Mesodermal cell (in vitro differentiated cells): ENCODE measurements around the gene CASP7.

Source experiments
- H3K27ac ChIP-seq: 2 replicates; pipeline ENCODE4 v1.7.0; 2013; ENCODE audit warnings: mild to moderate bottlenecking, low read depth, low read length, moderate library complexity; ENCODE audit not compliant: severe bottlenecking
- H3K36me3 ChIP-seq: 2 replicates; pipeline ENCODE4 v1.7.1; 2013; ENCODE audit warnings: mild to moderate bottlenecking, low read length, moderate library complexity; ENCODE audit not compliant: control insufficient read depth, insufficient read depth
- H3K4me1 ChIP-seq: one replicate; pipeline ENCODE4 v1.7.1; 2013; ENCODE audit warnings: mild to moderate bottlenecking, low read length; ENCODE audit not compliant: insufficient read depth, control insufficient read depth, poor library complexity, severe bottlenecking
- H3K4me3 ChIP-seq: 2 replicates; pipeline ENCODE4 v1.7.0; 2013; ENCODE audit warnings: low read length, control low read depth, mild to moderate bottlenecking; ENCODE audit not compliant: insufficient read depth, poor library complexity, severe bottlenecking; ENCODE audit errors: extremely low read depth
- H3K9me3 ChIP-seq: 2 replicates; pipeline ENCODE4 v1.7.1; 2013; ENCODE audit warnings: mild to moderate bottlenecking, low read length, moderate library complexity; ENCODE audit not compliant: control insufficient read depth
- WGBS, 2 experiments: methylation state at CpG; one replicate each; pipeline ENCODE4 v1.1.5; 2013; ENCODE audit warnings: missing lambda C conversion rate in 2 of 2; ENCODE audit not compliant: insufficient coverage in 2 of 2; 5-methylcytosine and 5-hydroxymethylcytosine counted together

CASP7 gene

GRCh38 chr10:113712024-113712423, 32.3 kb downstream of the CASP7 start:
- H3K9me3 ChIP-seq, result no peaks in the 10 kb centered on the region
- peaks cover 42% of the 10 kb centered on the region for H3K4me1 ChIP-seq
- no peak overlapping the region for H3K4me3 ChIP-seq
- no peak overlapping the region for H3K27ac ChIP-seq
- WGBS, 2 experiments, result 76 to 86% methylated on average over 2 of the region's 3 CpGs
- H3K36me3 ChIP-seq, result peaks cover 2% of the 10 kb centered on the region

- H3K9me3 ChIP-seq, result no peaks in the 10 kb centered on the region
- H3K36me3 ChIP-seq, result peaks cover 4% of the 10 kb centered on the region
- 75 to 77% methylated on average over 3 to 6 of the region's 8 CpGs for WGBS, 2 experiments
- no peak overlapping the region for H3K27ac ChIP-seq
- H3K4me3 ChIP-seq, result no peak overlapping the region
- H3K4me1 ChIP-seq, result peaks cover 39% of the 10 kb centered on the region
Observed at GRCh38 chr10:113712755-113713639, 33.3 kb downstream of the CASP7 start.

- H3K4me1 ChIP-seq, result peaks cover 33% of the 10 kb centered on the region
- no peak overlapping the region for H3K27ac ChIP-seq
- WGBS, 2 experiments, result 86% methylated on average over 1 of the region's 2 CpGs; no CpG with 5 or more reads in 1 of the 2 experiments
- H3K9me3 ChIP-seq, result no peaks in the 10 kb centered on the region
- H3K4me3 ChIP-seq, result no peak overlapping the region
- H3K36me3 ChIP-seq, result peaks cover 4% of the 10 kb centered on the region
Observed at GRCh38 chr10:113713640-113713982, 33.9 kb downstream of the CASP7 start.

GRCh38 chr10:113716109-113716910, 36.6 kb downstream of the CASP7 start:
- H3K36me3 ChIP-seq, result peaks cover 16% of the 10 kb centered on the region
- H3K9me3 ChIP-seq, result no peaks in the 10 kb centered on the region
- no peak overlapping the region for H3K4me3 ChIP-seq
- 83 to 90% methylated on average over 1 of the region's 2 CpGs for WGBS, 2 experiments
- peaks cover 8% of the 10 kb centered on the region for H3K4me1 ChIP-seq
- no peak overlapping the region for H3K27ac ChIP-seq

- Histone ChIP-seq H3K9me3 (no peaks in the 10 kb centered on the region), H3K27ac (no peak overlapping the region), H3K36me3 (peaks cover 32% of the 10 kb centered on the region), H3K4me3 (no peak overlapping the region), H3K4me1 (no peaks in the 10 kb centered on the region)
- 89 to 96% methylated on average over 12 to 17 of the region's 21 CpGs for WGBS, 2 experiments
Observed at GRCh38 chr10:113718969-113719822, 39.5 kb downstream of the CASP7 start.

- WGBS, 2 experiments, result 94 to 100% methylated on average over 1 to 5 of the region's 8 CpGs
- peaks cover 38% of the 10 kb centered on the region for H3K36me3 ChIP-seq
- H3K27ac ChIP-seq, result no peak overlapping the region
- H3K9me3 ChIP-seq, result no peaks in the 10 kb centered on the region
- H3K4me3 ChIP-seq, result no peak overlapping the region
- no peaks in the 10 kb centered on the region for H3K4me1 ChIP-seq
Observed at GRCh38 chr10:113720386-113720785, 40.7 kb downstream of the CASP7 start.

- H3K4me1 ChIP-seq, result no peaks in the 10 kb centered on the region
- H3K9me3 ChIP-seq, result no peaks in the 10 kb centered on the region
- H3K4me3 ChIP-seq, result no peak overlapping the region
- 93 to 97% methylated on average over 7 to 8 of the region's 9 CpGs for WGBS, 2 experiments
- peaks cover 22% of the 10 kb centered on the region for H3K36me3 ChIP-seq
- no peak overlapping the region for H3K27ac ChIP-seq
Observed at GRCh38 chr10:113732160-113732881, 52.6 kb downstream of the CASP7 start.

- no peak overlapping the region for H3K4me3 ChIP-seq
- no peaks in the 10 kb centered on the region for H3K4me1 ChIP-seq
- peaks cover 21% of the 10 kb centered on the region for H3K36me3 ChIP-seq
- 79 to 83% methylated on average over 1 to 4 of the region's 4 CpGs for WGBS, 2 experiments
- no peak overlapping the region for H3K27ac ChIP-seq
- H3K9me3 ChIP-seq, result no peaks in the 10 kb centered on the region
Observed at GRCh38 chr10:113732966-113733365, 53.3 kb downstream of the CASP7 start.

- H3K27ac ChIP-seq, result no peak overlapping the region
- WGBS, 2 experiments, result 100% methylated on average over 1 to 2 of the region's 4 CpGs
- peaks cover 17% of the 10 kb centered on the region for H3K36me3 ChIP-seq
- no peaks in the 10 kb centered on the region for H3K4me1 ChIP-seq
- H3K4me3 ChIP-seq, result no peak overlapping the region
- no peaks in the 10 kb centered on the region for H3K9me3 ChIP-seq
Observed at GRCh38 chr10:113733635-113734034, 53.9 kb downstream of the CASP7 start.

- no peaks in the 10 kb centered on the region for H3K36me3 ChIP-seq
- H3K4me1 ChIP-seq, result no peaks in the 10 kb centered on the region
- H3K4me3 ChIP-seq, result no peak overlapping the region
- no peak overlapping the region for H3K27ac ChIP-seq
- no peaks in the 10 kb centered on the region for H3K9me3 ChIP-seq
- WGBS, 2 experiments, result 56 to 75% methylated on average over 2 of the region's 2 CpGs
Observed at GRCh38 chr10:113735913-113736312, 56.2 kb downstream of the CASP7 start.
